Stimulated activated CD4-positive, alpha-beta T cell treated with anti-CD3 and anti-CD28 coated beads, TNF-alpha, amount 100 ng/mL, for 4 hours (primary cell): ENCODE measurements around the gene CERK.

Experiments
- DNase-seq, 3 experiments: peaks; one replicate each; pipeline ENCODE4 v3.0.0-alpha.2; 2020; ENCODE audit warnings: low read depth in 3 of 3

CERK gene

GRCh38 chr22:46663436-46664100, 74.5 kb downstream of the CERK start:
- no peak for DNase-seq

- DNase-seq, result no peak
Measured at GRCh38 chr22:46663001-46663400, 75.1 kb downstream of the CERK start.

- no peak for DNase-seq
Measured at GRCh38 chr22:46662226-46662625, 75.8 kb downstream of the CERK start.

GRCh38 chr22:46661221-46661851, 76.7 kb downstream of the CERK start:
- DNase-seq, result peak in 2 of 3 experiments; percentile 46 to 59

GRCh38 chr22:46660604-46661201, 77.3 kb downstream of the CERK start:
- no peak for DNase-seq

GRCh38 chr22:46659791-46660186, 78.3 kb downstream of the CERK start:
- DNase-seq, result no peak

GRCh38 chr22:46659059-46659790, 78.8 kb downstream of the CERK start:
- DNase-seq, result no peak

- no peak for DNase-seq
Measured at GRCh38 chr22:46657996-46658947, 79.8 kb downstream of the CERK start.

- no peak for DNase-seq
Measured at GRCh38 chr22:46657655-46657953, 80.4 kb downstream of the CERK start.

- no peak for DNase-seq
Measured at GRCh38 chr22:46656856-46657654, 81.0 kb downstream of the CERK start.

- DNase-seq, result no peak
Measured at GRCh38 chr22:46655861-46656608, 82.0 kb downstream of the CERK start.

- DNase-seq, result no peak
Measured at GRCh38 chr22:46654927-46655595, 83.0 kb downstream of the CERK start.

- no peak for DNase-seq
Measured at GRCh38 chr22:46654426-46654825, 83.6 kb downstream of the CERK start.

- no peak for DNase-seq
Measured at GRCh38 chr22:46653596-46653995, 84.5 kb downstream of the CERK start.

GRCh38 chr22:46652847-46653331, 85.2 kb downstream of the CERK start:
- no peak for DNase-seq

- no peak for DNase-seq
Measured at GRCh38 chr22:46652081-46652846, 85.8 kb downstream of the CERK start.

GRCh38 chr22:46651316-46651715, 86.7 kb downstream of the CERK start:
- no peak for DNase-seq

GRCh38 chr22:46650078-46650810, 87.8 kb downstream of the CERK start:
- DNase-seq, result no peak
